Ectodermal cell (in vitro differentiated cells): Measurements from ENCODE around the gene ESRP2.

Source experiments
- H3K27ac ChIP-seq: 2 replicates; pipeline ENCODE4 v1.7.0; 2013; ENCODE audit warnings: mild to moderate bottlenecking, low read depth, low read length; ENCODE audit not compliant: insufficient read depth, poor library complexity, severe bottlenecking
- H3K27me3 ChIP-seq: 2 replicates; pipeline ENCODE4 v1.7.0; 2013; ENCODE audit warnings: mild to moderate bottlenecking, low read length; ENCODE audit not compliant: insufficient read depth, control insufficient read depth, poor library complexity, severe bottlenecking
- H3K36me3 ChIP-seq: one replicate; pipeline ENCODE4 v1.7.0; 2013; ENCODE audit warnings: low read length; ENCODE audit not compliant: control insufficient read depth, insufficient read depth
- H3K4me1 ChIP-seq: one replicate; pipeline ENCODE4 v1.7.0; 2013; ENCODE audit warnings: low read length; ENCODE audit not compliant: control insufficient read depth, insufficient read depth
- H3K4me3 ChIP-seq: 2 replicates; pipeline ENCODE4 v1.7.0; 2013; ENCODE audit warnings: low read depth, low read length, control low read depth; ENCODE audit not compliant: insufficient read depth
- H3K9me3 ChIP-seq: 2 replicates; pipeline ENCODE4 v1.7.0; 2013; ENCODE audit warnings: mild to moderate bottlenecking, low read length, moderate library complexity; ENCODE audit not compliant: control insufficient read depth
- WGBS, 2 experiments: methylation state at CpG; one replicate each; pipeline ENCODE4 v1.1.7; 2013; ENCODE audit warnings: missing lambda C conversion rate in 2 of 2; 5-methylcytosine and 5-hydroxymethylcytosine counted together

ESRP2 gene

GRCh38 chr16:68250951-68251350 lies 15.0 kb upstream of the ESRP2 start:
- H3K36me3 ChIP-seq, result no peaks in the 10 kb centered on the region
- no peak overlapping the region for H3K4me3 ChIP-seq
- no peaks in the 10 kb centered on the region for H3K4me1 ChIP-seq
- H3K27ac ChIP-seq, result no peak overlapping the region
- H3K9me3 ChIP-seq, result no peaks in the 10 kb centered on the region
- 94 to 96% methylated on average over 6 of the region's 6 CpGs for WGBS, 2 experiments
- no peaks in the 10 kb centered on the region for H3K27me3 ChIP-seq

GRCh38 chr16:68249371-68249770 lies 13.4 kb upstream of the ESRP2 start:
- 92 to 93% methylated on average over 4 of the region's 4 CpGs for WGBS, 2 experiments
- no peak overlapping the region for H3K27ac ChIP-seq
- H3K36me3 ChIP-seq, result no peaks in the 10 kb centered on the region
- no peaks in the 10 kb centered on the region for H3K4me1 ChIP-seq
- H3K27me3 ChIP-seq, result peaks cover 12% of the 10 kb centered on the region
- no peak overlapping the region for H3K4me3 ChIP-seq
- H3K9me3 ChIP-seq, result no peaks in the 10 kb centered on the region

DNA sequence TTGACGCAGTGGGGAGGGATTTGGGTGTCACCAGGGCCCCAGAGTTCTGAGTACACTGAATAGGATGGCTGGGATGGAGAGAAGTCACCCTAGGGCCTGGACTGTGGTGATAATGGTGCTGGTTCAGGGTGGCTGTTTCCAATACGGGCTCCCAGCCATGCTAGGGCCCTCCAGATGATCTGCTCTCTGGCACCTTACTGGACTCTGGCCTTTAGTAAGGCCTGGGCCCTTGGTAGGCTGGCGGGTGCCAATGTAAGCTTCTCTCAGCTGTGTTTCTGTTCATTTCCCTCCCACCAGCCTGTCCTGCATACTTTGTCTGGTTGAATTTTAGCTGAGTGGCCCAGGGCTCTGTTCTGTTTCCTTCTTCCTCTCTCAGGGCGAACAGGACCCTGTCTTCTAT lies 12.0 kb upstream of the ESRP2 start:
- no peaks in the 10 kb centered on the region for H3K9me3 ChIP-seq
- H3K4me1 ChIP-seq, result no peaks in the 10 kb centered on the region
- peaks cover 22% of the 10 kb centered on the region for H3K27me3 ChIP-seq
- WGBS, 2 experiments, result 92 to 93% methylated on average over 4 of the region's 4 CpGs
- H3K4me3 ChIP-seq, result no peak overlapping the region
- H3K36me3 ChIP-seq, result no peaks in the 10 kb centered on the region
- no peak overlapping the region for H3K27ac ChIP-seq

DNA sequence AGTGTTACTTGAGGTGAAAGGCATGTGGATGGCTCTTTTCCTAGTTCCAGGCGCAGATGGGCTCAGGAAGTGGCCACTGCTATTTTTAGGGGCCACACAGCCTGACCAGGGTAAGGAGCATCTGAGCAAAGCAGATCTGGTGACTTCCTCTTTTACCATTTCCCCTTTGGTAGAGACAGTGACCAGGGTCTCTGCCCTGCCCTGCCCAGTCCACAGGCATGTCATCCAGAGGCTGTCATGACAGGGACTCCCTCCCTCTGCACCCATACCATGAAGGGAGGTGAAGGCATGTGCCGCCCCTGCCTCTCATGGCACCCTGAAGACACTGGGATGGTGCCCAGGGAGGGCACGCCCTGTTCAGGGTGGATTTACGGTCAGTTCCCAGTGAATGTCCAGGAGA lies 11.5 kb upstream of the ESRP2 start:
- no peak overlapping the region for H3K4me3 ChIP-seq
- no peak overlapping the region for H3K27ac ChIP-seq
- H3K4me1 ChIP-seq, result no peaks in the 10 kb centered on the region
- no peaks in the 10 kb centered on the region for H3K9me3 ChIP-seq
- peaks cover 22% of the 10 kb centered on the region for H3K27me3 ChIP-seq
- WGBS, 2 experiments, result 94% methylated on average over 4 of the region's 4 CpGs
- no peaks in the 10 kb centered on the region for H3K36me3 ChIP-seq

DNA sequence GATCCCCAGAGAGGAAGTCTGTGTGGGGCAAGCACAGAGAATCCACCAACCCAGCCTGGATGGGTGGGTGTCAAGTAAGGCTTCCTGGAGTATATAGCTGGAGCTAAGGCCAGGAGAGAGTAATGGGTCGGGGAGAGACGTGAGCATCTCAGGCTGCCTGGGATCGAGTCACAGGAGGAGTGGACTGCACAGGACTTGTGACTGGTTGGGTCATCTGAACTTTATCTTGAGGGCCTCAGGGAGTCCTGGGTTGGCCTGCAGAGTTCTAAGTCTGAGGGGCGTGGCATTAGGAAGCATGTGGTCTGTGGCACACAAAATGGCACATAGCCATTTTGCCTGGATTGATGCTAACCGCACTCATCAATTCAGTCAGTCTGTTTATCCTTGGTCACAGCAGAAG lies 10.7 kb upstream of the ESRP2 start:
- H3K9me3 ChIP-seq, result no peaks in the 10 kb centered on the region
- WGBS, 2 experiments, result 92 to 94% methylated on average over 5 of the region's 5 CpGs
- H3K36me3 ChIP-seq, result no peaks in the 10 kb centered on the region
- H3K27ac ChIP-seq, result no peak overlapping the region
- H3K4me1 ChIP-seq, result no peaks in the 10 kb centered on the region
- H3K27me3 ChIP-seq, result peaks cover 22% of the 10 kb centered on the region
- no peak overlapping the region for H3K4me3 ChIP-seq

- Histone ChIP-seq H3K4me1 (no peaks in the 10 kb centered on the region), H3K9me3 (no peaks in the 10 kb centered on the region), H3K27ac (no peak overlapping the region), H3K36me3 (no peaks in the 10 kb centered on the region), H3K27me3 (peaks cover 22% of the 10 kb centered on the region), H3K4me3 (no peak overlapping the region)
- 90 to 91% methylated on average over 7 of the region's 7 CpGs for WGBS, 2 experiments
Observed at GRCh38 chr16:68246121-68246520, 10.2 kb upstream of the ESRP2 start.

GRCh38 chr16:68244903-68245853 lies 9.3 kb upstream of the ESRP2 start, which contains the start of gene PLA2G15:
TSS of gene PLA2G15 (plus strand) at chr16:68245373. CDS start at chr16:68245427, 54 bp downstream.
- H3K27ac ChIP-seq, result no peak within 1 kb of the TSS
- H3K9me3 ChIP-seq, result no peaks in the 10 kb centered on the region
- H3K36me3 ChIP-seq, result no peaks in the 10 kb centered on the region
- 2% methylated on average over 75 of the region's 75 CpGs for WGBS, 2 experiments
- peak within 1 kb of the TSS; percentile 75 for H3K4me3 ChIP-seq
- peaks cover 22% of the 10 kb centered on the region for H3K27me3 ChIP-seq
- no peaks in the 10 kb centered on the region for H3K4me1 ChIP-seq

- H3K27ac ChIP-seq, result no peak overlapping the region
- H3K36me3 ChIP-seq, result no peaks in the 10 kb centered on the region
- WGBS, 2 experiments, result 23 to 24% methylated on average over 20 of the region's 20 CpGs
- H3K4me3 ChIP-seq, result peak overlapping the region; percentile 75
- H3K4me1 ChIP-seq, result no peaks in the 10 kb centered on the region
- H3K9me3 ChIP-seq, result no peaks in the 10 kb centered on the region
- H3K27me3 ChIP-seq, result peaks cover 22% of the 10 kb centered on the region
Observed at GRCh38 chr16:68244481-68244902, 8.6 kb upstream of the ESRP2 start.

DNA sequence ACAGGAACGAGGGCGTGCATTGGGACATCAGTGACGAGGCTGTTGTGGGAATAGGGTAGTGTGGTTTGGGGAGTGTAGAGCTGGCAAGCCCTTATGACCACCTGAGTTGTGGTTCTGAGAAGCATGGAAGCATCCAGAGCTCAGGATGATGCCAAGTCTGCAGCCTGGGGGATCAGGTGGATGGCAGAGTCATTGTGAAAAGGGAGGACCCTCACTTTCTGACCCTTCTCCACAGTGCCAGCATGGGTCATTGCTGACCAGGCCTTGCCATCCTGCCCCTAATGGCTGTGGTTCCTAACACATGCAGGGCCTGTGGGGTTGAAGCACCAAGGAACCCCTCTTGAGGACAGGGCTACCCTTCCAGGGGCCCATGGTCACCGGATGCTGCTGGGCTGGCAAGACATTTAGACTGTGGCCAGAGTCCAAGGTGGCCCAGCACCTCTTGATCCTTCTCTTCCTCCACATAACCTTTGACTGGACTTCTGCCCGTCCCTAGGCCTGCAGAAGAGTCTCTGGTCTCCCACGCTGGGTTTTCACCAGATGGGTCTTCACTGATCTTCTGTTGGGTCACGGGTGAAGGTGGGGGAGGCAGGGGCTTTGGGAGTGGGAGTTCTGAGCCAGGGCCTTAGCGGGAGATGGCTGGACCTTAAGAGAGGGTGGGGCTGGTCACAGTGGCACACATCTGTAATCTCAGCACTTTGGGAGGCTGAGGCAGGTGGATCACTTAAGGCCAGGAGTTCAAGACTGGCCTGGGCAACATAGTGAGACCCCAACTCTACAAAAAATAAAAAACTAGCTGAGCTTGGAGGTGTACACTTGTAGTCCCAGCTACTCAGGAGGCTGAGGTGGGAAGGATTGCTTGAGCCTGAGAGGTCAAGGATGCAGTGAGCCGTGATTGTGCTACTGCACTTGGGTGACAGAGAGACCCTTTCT lies 7.3 kb upstream of the ESRP2 start:
- no peak overlapping the region for H3K27ac ChIP-seq
- H3K36me3 ChIP-seq, result no peaks in the 10 kb centered on the region
- H3K4me1 ChIP-seq, result no peaks in the 10 kb centered on the region
- no peak overlapping the region for H3K4me3 ChIP-seq
- WGBS, 2 experiments, result 89 to 90% methylated on average over 9 of the region's 9 CpGs
- no peaks in the 10 kb centered on the region for H3K9me3 ChIP-seq
- peaks cover 22% of the 10 kb centered on the region for H3K27me3 ChIP-seq

DNA sequence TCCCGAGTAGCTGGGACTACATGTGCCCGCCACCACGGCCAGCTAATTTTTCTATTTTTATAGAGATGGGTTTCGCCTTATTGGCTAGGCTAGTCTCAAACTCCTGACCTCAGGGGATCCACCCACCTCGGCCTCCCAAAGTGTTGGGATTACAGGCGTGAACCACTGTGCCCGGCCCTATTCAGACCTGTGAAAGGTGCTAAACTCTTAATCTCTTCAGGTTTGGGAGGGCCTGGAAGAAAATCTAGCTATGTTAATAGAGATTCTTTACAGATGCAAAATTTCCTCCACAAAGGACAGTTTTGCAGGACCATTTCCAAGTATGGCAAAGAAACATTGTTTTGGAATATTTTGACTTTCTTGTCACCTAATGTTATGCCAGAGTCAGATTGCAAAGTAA lies 6.2 kb upstream of the ESRP2 start:
- H3K36me3 ChIP-seq, result no peaks in the 10 kb centered on the region
- no peaks in the 10 kb centered on the region for H3K9me3 ChIP-seq
- no peak overlapping the region for H3K27ac ChIP-seq
- 84 to 92% methylated on average over 7 of the region's 7 CpGs for WGBS, 2 experiments
- H3K4me1 ChIP-seq, result no peaks in the 10 kb centered on the region
- H3K4me3 ChIP-seq, result no peak overlapping the region
- H3K27me3 ChIP-seq, result peaks cover 23% of the 10 kb centered on the region
